GM23248 (cell line): ENCODE results near the gene ELF1. TPM values are rescaled to one million over a fixed set of nuclear protein-coding genes. Genes with fewer than 3 reads are reported as not detected.

Experiments
- DNase-seq: peaks from one replicate; pipeline ENCODE4 v3.0.0-alpha.2; 2015
- H2AFZ ChIP-seq: fragments of 200-600 bp; sonication (generic); 2 replicates; pipeline ENCODE4 v1.6.1; 2016; ENCODE audit warnings: antibody characterized with exemption
- H3F3A ChIP-seq: fragments of 200-600 bp; sonication (generic); 2 replicates; pipeline ENCODE4 v1.6.1; 2016; ENCODE audit warnings: mild to moderate bottlenecking, antibody characterized with exemption, mixed run types; ENCODE audit not compliant: insufficient read depth
- H3K27ac ChIP-seq: fragments of 200-600 bp; sonication (generic); 2 replicates; pipeline ENCODE4 v1.5.1; 2016; ENCODE audit warnings: mild to moderate bottlenecking
- H3K27me3 ChIP-seq: fragments of 200-600 bp; sonication (generic); replicated peaks from 2 replicates; pipeline ENCODE4 v1.6.1; 2016; ENCODE audit warnings: mild to moderate bottlenecking; ENCODE audit not compliant: insufficient read depth
- H3K36me3 ChIP-seq: fragments of 200-600 bp; sonication (generic); 2 replicates; pipeline ENCODE4 v1.6.1; 2016; ENCODE audit warnings: low read depth, mild to moderate bottlenecking
- H3K4me1 ChIP-seq: fragments of 200-600 bp; sonication (generic); 2 replicates; pipeline ENCODE4 v1.6.1; 2016; ENCODE audit warnings: mild to moderate bottlenecking; ENCODE audit not compliant: insufficient read depth
- H3K4me2 ChIP-seq: fragments of 200-600 bp; sonication (generic); one replicate; pipeline ENCODE4 v1.6.1; 2016; ENCODE audit warnings: mild to moderate bottlenecking; ENCODE audit not compliant: unreplicated experiment
- H3K4me3 ChIP-seq: fragments of 200-600 bp; sonication (generic); 2 replicates; pipeline ENCODE4 v1.5.1; 2016; ENCODE audit warnings: mild to moderate bottlenecking
- H3K79me2 ChIP-seq: fragments of 200-600 bp; sonication (generic); 2 replicates; pipeline ENCODE4 v1.6.1; 2016; ENCODE audit warnings: mild to moderate bottlenecking; ENCODE audit not compliant: insufficient read depth
- H3K9ac ChIP-seq: fragments of 200-600 bp; sonication (generic); 2 replicates; pipeline ENCODE4 v1.6.1; 2016; ENCODE audit warnings: mild to moderate bottlenecking
- H3K9me2 ChIP-seq: fragments of 200-600 bp; sonication (generic); 2 replicates; pipeline ENCODE4 v1.6.1; 2016; ENCODE audit warnings: mixed run types, mild to moderate bottlenecking, moderate library complexity; ENCODE audit not compliant: insufficient read depth
- H3K9me3 ChIP-seq: fragments of 200-600 bp; sonication (generic); one replicate; pipeline ENCODE4 v1.6.1; 2017; ENCODE audit warnings: low read depth
- H4K20me1 ChIP-seq: fragments of 200-600 bp; sonication (generic); 2 replicates; pipeline ENCODE4 v1.6.0; 2016; ENCODE audit not compliant: insufficient read depth
- EZH2 ChIP-seq: fragments of 200-600 bp; sonication (generic); IDR thresholded peaks from 2 replicates; pipeline ENCODE4 v1.6.1; 2018; ENCODE audit warnings: antibody characterized with exemption, mild to moderate bottlenecking; ENCODE audit not compliant: insufficient read depth, poor library complexity, severe bottlenecking
- EZH2phosphoT487 ChIP-seq: fragments of 200-600 bp; sonication (generic); IDR thresholded peaks from 2 replicates; pipeline ENCODE4 v1.6.1; 2018; ENCODE audit warnings: antibody characterized with exemption, moderate library complexity, mild to moderate bottlenecking, low read depth; ENCODE audit not compliant: insufficient read depth
- WGBS, 2 experiments: methylation state at CpG; one replicate each; pipeline ENCODE4 v1.1.6; 2015 to 2017; ENCODE audit warnings: low lambda C conversion rate in 2 of 2, low coverage in 1 of 2; ENCODE audit errors: missing lambda C conversion rate in 2 of 2; 5-methylcytosine and 5-hydroxymethylcytosine counted together
- in situ Hi-C: fragments of 300-500 bp; cut with MboI; formaldehyde crosslinking; loops from 2 replicates; pipeline ENCODE4 v1.15.0; 2020
- polyA plus RNA-seq: library from polyadenylated mRNA; unstranded; fragments of >200 nt; fragmentation: Nextera tagmentation; extraction: Ambion mirVana; gene quantifications from 2 replicates; pipeline ENCODE4 v1.2.1, GENCODE V29; 2016
- total RNA-seq: library from RNA; depleted of rRNA; stranded (reverse); fragments of >200 nt; shearing (Covaris generic); gene quantifications from 2 replicates; pipeline ENCODE4 v1.2.3, GENCODE V29; 2014

ELF1 gene
- total and polyA plus RNA-seq, 2 experiments from 2014 or later = 36.1 to 42.7 TPM

DNA sequence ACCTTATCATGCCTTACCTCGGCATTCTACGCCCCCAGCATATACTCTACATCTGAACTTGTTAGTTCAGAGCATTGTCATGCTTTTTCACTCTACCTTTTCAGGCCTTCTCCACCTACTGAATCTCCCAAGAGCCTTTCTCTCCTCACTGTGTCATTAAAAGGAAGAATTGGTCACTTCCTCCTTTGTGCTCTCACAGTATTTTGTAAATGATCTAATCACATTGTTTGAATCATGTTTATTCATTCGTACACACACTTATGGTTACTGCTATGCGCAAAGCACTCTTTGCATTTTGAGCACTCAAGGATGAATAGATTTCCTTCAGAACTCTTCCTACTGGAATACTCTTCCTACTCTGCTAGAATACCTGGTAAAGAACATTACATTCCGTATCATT lies 15.8 kb upstream of the ELF1 start:
- 80% methylated on average over 5 of the region's 5 CpGs for WGBS, 2 experiments
- no peak overlapping the region for H3K9ac ChIP-seq
- peaks cover 14% of the 10 kb centered on the region for H3K4me1 ChIP-seq
- H3K27ac ChIP-seq = no peak overlapping the region
- in situ Hi-C loops = no loop called here
- TF ChIP-seq EZH2phosphoT487 (no peak), EZH2 (no peak)
- H3K79me2 ChIP-seq = peaks cover 99% of the 10 kb centered on the region
- no peak overlapping the region for H3K4me2 ChIP-seq
- H3K36me3 ChIP-seq = no peaks in the 10 kb centered on the region
- no peak overlapping the region for H3K4me3 ChIP-seq
- no peaks in the 10 kb centered on the region for H3K9me3 ChIP-seq
- H3K9me2 ChIP-seq = no peaks in the 10 kb centered on the region
- H2AFZ ChIP-seq = no peak overlapping the region
- H3F3A ChIP-seq = peaks cover 18% of the 10 kb centered on the region
- no peaks in the 10 kb centered on the region for H3K27me3 ChIP-seq
- peaks cover 11% of the 10 kb centered on the region; the same call in 1 of the 2 replicates for H4K20me1 ChIP-seq
- peak; percentile 21 for DNase-seq

DNA sequence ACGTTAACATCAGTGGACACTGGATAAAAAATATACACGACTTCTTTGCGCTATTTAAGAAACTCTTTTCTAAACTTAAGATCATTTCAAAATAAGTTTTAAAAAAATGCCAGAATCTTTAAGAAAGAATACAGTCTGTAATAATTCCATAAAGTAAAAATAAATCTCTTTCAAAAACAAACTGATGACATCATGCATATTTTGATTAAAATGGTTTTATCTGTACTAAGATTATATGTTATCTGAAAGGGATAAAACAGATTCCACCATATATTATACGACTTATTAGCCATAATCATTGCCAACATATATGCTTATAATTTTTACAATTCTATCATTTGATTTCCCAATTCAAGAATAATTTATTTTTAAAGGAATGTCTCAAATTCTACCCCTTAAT lies 15.3 kb upstream of the ELF1 start:
- H3K36me3 ChIP-seq = no peaks in the 10 kb centered on the region
- 97% methylated on average over 4 of the region's 4 CpGs for WGBS, 2 experiments
- TF ChIP-seq EZH2phosphoT487 (no peak), EZH2 (no peak)
- H3K9ac ChIP-seq = no peak overlapping the region
- no peaks in the 10 kb centered on the region for H3K9me2 ChIP-seq
- no peaks in the 10 kb centered on the region for H3K9me3 ChIP-seq
- no peak overlapping the region for H3K4me3 ChIP-seq
- H3K27me3 ChIP-seq = no peaks in the 10 kb centered on the region
- H3F3A ChIP-seq = peaks cover 13% of the 10 kb centered on the region
- H4K20me1 ChIP-seq = peaks cover 6% of the 10 kb centered on the region
- DNase-seq = no peak
- no peak overlapping the region for H2AFZ ChIP-seq
- H3K79me2 ChIP-seq = peaks cover 99% of the 10 kb centered on the region
- no peak overlapping the region for H3K27ac ChIP-seq
- no peak overlapping the region for H3K4me2 ChIP-seq
- H3K4me1 ChIP-seq = peaks cover 9% of the 10 kb centered on the region
- in situ Hi-C loops = no loop called here

DNA sequence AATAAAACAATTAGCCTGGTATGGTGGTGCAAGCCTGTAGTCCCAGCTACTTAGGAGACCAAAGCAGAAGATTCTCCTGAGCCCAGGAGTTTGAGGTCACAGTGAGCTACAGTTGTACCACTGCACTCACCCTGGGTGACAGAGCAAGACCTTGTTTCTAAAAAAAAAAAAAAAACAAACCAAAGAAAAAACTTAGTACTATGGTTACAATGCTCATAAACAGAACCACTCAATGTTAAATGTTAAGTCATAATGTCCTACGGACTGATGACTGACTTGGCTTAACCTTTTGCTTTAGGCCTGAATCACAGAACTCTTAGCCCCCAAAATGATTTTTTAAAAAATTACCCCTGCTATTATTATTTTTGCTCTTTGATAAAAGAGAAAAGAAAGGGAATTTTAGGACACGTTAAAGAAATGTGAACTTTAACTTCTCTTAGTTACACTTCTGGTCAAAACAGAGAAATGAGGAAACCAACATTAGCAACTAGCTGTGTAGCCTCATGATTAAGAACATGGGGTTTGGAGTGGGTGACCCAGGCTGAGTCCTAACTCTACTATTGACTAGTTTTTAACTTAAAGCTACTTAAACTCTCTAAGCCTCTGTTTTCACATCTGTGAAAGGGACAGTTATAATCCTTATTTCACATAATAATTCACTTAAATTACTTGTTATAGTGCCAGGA lies 13.7 kb upstream of the ELF1 start:
- Histone ChIP-seq H3K4me3 (no peak overlapping the region), H3K79me2 (peaks cover 99% of the 10 kb centered on the region)

DNA sequence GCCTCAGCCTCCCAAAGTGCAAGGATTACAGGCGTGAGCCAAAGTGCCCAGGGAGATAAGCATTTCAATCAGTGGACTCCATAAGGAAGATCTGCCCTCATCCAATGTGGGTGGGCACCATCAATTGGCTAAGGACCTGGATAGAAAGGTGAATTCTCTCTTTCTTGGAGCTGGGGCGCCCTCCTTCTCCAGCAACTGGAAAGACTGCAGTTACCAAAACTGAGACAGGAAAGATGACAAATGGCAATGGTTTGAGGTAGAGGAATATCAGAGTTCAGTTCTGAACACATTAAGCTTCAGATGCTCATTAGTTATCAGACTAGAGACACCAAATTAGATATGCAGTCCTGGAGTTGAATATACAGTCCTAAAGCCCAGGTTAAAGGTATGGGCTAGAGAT lies 10.5 kb upstream of the ELF1 start:
- no peak for DNase-seq
- no peak for TF ChIP-seq EZH2phosphoT487
- no peak for TF ChIP-seq EZH2
- no peak overlapping the region for H2AFZ ChIP-seq
- H3K9me2 ChIP-seq = no peaks in the 10 kb centered on the region
- no peak overlapping the region for H3K4me3 ChIP-seq
- no peaks in the 10 kb centered on the region for H3K36me3 ChIP-seq
- peaks cover 16% of the 10 kb centered on the region for H3F3A ChIP-seq
- H3K9ac ChIP-seq = no peak overlapping the region
- H3K4me2 ChIP-seq = no peak overlapping the region
- no peaks in the 10 kb centered on the region for H3K9me3 ChIP-seq
- peaks cover 100% of the 10 kb centered on the region for H3K79me2 ChIP-seq
- in situ Hi-C loops = no loop called here
- WGBS, 2 experiments = 96 to 98% methylated on average over 2 of the region's 2 CpGs
- H3K27ac ChIP-seq = no peak overlapping the region
- H4K20me1 ChIP-seq = peaks cover 5% of the 10 kb centered on the region
- peaks cover 18% of the 10 kb centered on the region for H3K4me1 ChIP-seq
- H3K27me3 ChIP-seq = no peaks in the 10 kb centered on the region

More for the DNA sequence above, 13.7 kb upstream of the ELF1 start:
- WGBS, 2 experiments = 45 to 51% methylated on average over 2 of the region's 2 CpGs
- H3K9me2 ChIP-seq = no peaks in the 10 kb centered on the region
- H3K4me2 ChIP-seq = no peak overlapping the region
- no peaks in the 10 kb centered on the region for H3K36me3 ChIP-seq
- peak overlapping the region; percentile 3; the same call in 1 of the 2 replicates for H3K9ac ChIP-seq
- no peaks in the 10 kb centered on the region for H3K9me3 ChIP-seq
- in situ Hi-C loops = no loop called here
- H3K27ac ChIP-seq = peak overlapping the region; percentile 20; the same call in 1 of the 2 replicates
- H2AFZ ChIP-seq = no peak overlapping the region
- TF ChIP-seq EZH2phosphoT487 (no peak), EZH2 (no peak)
- peak; percentile 34 for DNase-seq
- H3F3A ChIP-seq = peaks cover 17% of the 10 kb centered on the region
- H4K20me1 ChIP-seq = peaks cover 5% of the 10 kb centered on the region
- peaks cover 13% of the 10 kb centered on the region for H3K4me1 ChIP-seq
- no peaks in the 10 kb centered on the region for H3K27me3 ChIP-seq
